GM12878 (cell line): Measurements from ENCODE around the gene SERHL2.

Experiments used
- CEBPB ChIP-seq, 2 experiments: fragments of 150-350 bp in 1 of 2; IDR thresholded peaks; 2 replicates each; pipeline ENCODE4 v1.6.1; 2012 to 2014; ENCODE audit warnings: low read depth in 2 of 2, low read length in 2 of 2, borderline replicate concordance in 1 of 2, inconsistent platforms in 1 of 2
- EP300 ChIP-seq, 2 experiments: fragments of 150-350 bp in 1 of 2; IDR thresholded peaks; 2 replicates each; pipeline ENCODE4 v1.6.1; 2011 to 2012; ENCODE audit warnings: low read depth in 2 of 2, low read length in 2 of 2, borderline replicate concordance in 1 of 2, improper control_type of control experiment in 1 of 2, inconsistent platforms in 1 of 2; ENCODE audit not compliant: control insufficient read depth in 1 of 2
- HDGF ChIP-seq: fragments of 450-650 bp; IDR thresholded peaks from 2 replicates; pipeline ENCODE4 v1.6.1; 2016; ENCODE audit warnings: antibody characterized with exemption
- JUND ChIP-seq: IDR thresholded peaks from 2 replicates; pipeline ENCODE4 v1.6.1; 2012; ENCODE audit warnings: low read depth, mild to moderate bottlenecking, low read length, improper control_type of control experiment, moderate library complexity
- POLR2A ChIP-seq: IDR thresholded peaks from 2 replicates; pipeline ENCODE4 v1.6.1; 2011; ENCODE audit warnings: low read depth, mild to moderate bottlenecking, low read length
- POLR2AphosphoS5 ChIP-seq: IDR thresholded peaks from 2 replicates; pipeline ENCODE4 v1.6.1; 2011; ENCODE audit warnings: mild to moderate bottlenecking, low read length, inconsistent platforms
- STAT1 ChIP-seq: fragments of 450-650 bp; conservative IDR thresholded peaks from 2 replicates; pipeline ENCODE4 v1.6.1; 2014; ENCODE audit warnings: antibody characterized with exemption, mild to moderate bottlenecking
- TARDBP ChIP-seq: IDR thresholded peaks from 2 replicates; pipeline ENCODE4 v1.6.1; 2016; ENCODE audit warnings: borderline replicate concordance
- ZBTB33 ChIP-seq: fragments of 450-650 bp; IDR thresholded peaks from 2 replicates; pipeline ENCODE4 v1.6.1; 2017; ENCODE audit warnings: mild to moderate bottlenecking
- TF ChIP-seq, protein P1 (sequence below), 3 experiments: IDR thresholded peaks in 2 of 3; conservative IDR thresholded peaks in 1 of 3; 2 replicates each; pipeline ENCODE4 v1.5.1; 2011; ENCODE audit warnings: low read depth in 3 of 3, low read length in 3 of 3, mild to moderate bottlenecking in 3 of 3, control low read depth in 2 of 3, moderate library complexity in 2 of 3, inconsistent platforms in 1 of 3, mixed read lengths in 1 of 3; ENCODE audit not compliant: control insufficient read depth in 2 of 3, insufficient read depth in 1 of 3; ENCODE audit errors: extremely low read depth in 1 of 3

DNA sequence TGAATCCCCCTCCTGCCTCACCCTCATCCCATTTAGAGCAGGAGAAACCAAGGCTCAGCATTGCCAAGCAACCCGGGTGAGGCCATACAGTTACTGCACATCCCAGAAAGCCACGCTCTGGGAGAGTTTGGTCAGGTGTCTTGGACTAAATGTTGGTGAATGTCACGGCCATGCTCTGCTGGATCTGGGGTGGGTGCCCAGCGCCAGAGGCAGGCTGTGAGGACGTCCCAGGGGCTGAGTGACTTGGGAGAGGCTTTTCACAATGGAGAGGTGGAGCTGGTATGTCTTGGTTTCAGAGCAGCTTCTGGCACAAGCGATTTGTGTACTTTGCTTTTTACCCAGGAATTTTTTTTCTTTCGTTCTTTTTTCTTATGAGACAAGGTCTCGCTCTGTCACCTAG is 6.6 kb downstream of the SERHL2 start:
- TF ChIP-seq POLR2A (no peak), TARDBP (no peak), POLR2AphosphoS5 (no peak), CEBPB (IDR thresholded peaks at IDR 0.05; ENCODE audit: borderline replicate concordance in 1 of 2, low read depth in 2 of 2, low read length in 2 of 2) (no peak), JUND (no peak), ZBTB33 (no peak), EP300 (IDR thresholded peaks at IDR 0.05; ENCODE audit: borderline replicate concordance in 1 of 2, control insufficient read depth in 1 of 2, low read depth in 2 of 2, low read length in 2 of 2) (no peak), STAT1 (no peak), HDGF (no peak)
- TF ChIP-seq, protein P1, sequence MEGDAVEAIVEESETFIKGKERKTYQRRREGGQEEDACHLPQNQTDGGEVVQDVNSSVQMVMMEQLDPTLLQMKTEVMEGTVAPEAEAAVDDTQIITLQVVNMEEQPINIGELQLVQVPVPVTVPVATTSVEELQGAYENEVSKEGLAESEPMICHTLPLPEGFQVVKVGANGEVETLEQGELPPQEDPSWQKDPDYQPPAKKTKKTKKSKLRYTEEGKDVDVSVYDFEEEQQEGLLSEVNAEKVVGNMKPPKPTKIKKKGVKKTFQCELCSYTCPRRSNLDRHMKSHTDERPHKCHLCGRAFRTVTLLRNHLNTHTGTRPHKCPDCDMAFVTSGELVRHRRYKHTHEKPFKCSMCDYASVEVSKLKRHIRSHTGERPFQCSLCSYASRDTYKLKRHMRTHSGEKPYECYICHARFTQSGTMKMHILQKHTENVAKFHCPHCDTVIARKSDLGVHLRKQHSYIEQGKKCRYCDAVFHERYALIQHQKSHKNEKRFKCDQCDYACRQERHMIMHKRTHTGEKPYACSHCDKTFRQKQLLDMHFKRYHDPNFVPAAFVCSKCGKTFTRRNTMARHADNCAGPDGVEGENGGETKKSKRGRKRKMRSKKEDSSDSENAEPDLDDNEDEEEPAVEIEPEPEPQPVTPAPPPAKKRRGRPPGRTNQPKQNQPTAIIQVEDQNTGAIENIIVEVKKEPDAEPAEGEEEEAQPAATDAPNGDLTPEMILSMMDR (IDR thresholded peaks at IDR 0.05 in 2 of 3, conservative IDR thresholded peaks at IDR 0.05 in 1 of 3; ENCODE audit: control insufficient read depth in 2 of 3, extremely low read depth in 1 of 3, insufficient read depth in 1 of 3, low read depth in 3 of 3, low read length in 3 of 3): no peak
